ENCODE measurements around the gene TTC28.

GRCh38 chr22:28497188-28497587 lies 182.5 kb downstream of the TTC28 start:
- TF ChIP-seq POLR2A (IDR thresholded peaks at IDR 0.05) (no peak), CTCF (IDR thresholded peaks at IDR 0.05) (no peak)
